Adrenal gland (tissue), 12 donors: Measurements from ENCODE around the gene SFXN3. TPM values are rescaled to one million over a fixed set of nuclear protein-coding genes. Genes with fewer than 3 reads are reported as not detected.

Experiments used
- DNase-seq, 7 donors: peaks; one replicate each; pipeline ENCODE4 v3.0.0-alpha.2; 2019 to 2020
- H3K27ac ChIP-seq, 5 donors: fragments of 200-600 bp; sonication (generic) in 4 of 5; 1 replicate in 3 of 5; 2 replicates in 2 of 5; pipeline versions ENCODE4 v1.5.1 to v1.8.0; 2016 to 2020; ENCODE audit warnings: mild to moderate bottlenecking in 1 of 5
- H3K27me3 ChIP-seq: fragments of 200-600 bp; 2 replicates; pipeline ENCODE4 v1.8.0; 2021
- H3K36me3 ChIP-seq, 2 donors: fragments of 200-600 bp; replicated peaks in 1 of 2; 1 replicate in 1 of 2; 2 replicates in 1 of 2; pipeline versions ENCODE4 v1.5.1 to v1.8.0; 2018 to 2022
- H3K4me1 ChIP-seq, 2 donors: fragments of 200-600 bp; replicated peaks in 1 of 2; 1 replicate in 1 of 2; 2 replicates in 1 of 2; pipeline versions ENCODE4 v1.5.1 to v1.8.0; 2018 to 2021
- H3K4me3 ChIP-seq, 4 donors: fragments of 200-600 bp; sonication (generic) in 3 of 4; one replicate each; pipeline ENCODE4 v1.5.1; 2016 to 2018
- H3K9me3 ChIP-seq, 3 donors: fragments of 200-600 bp; sonication (generic) in 1 of 3; replicated peaks in 1 of 3; 1 replicate in 2 of 3; 2 replicates in 1 of 3; pipeline versions ENCODE4 v1.5.1 to v1.8.0; 2016 to 2021
- POLR2A ChIP-seq, 2 donors: fragments of 450-650 bp; IDR thresholded peaks; one replicate each; pipeline ENCODE4 v1.6.1; 2017; ENCODE audit warnings: antibody characterized with exemption in 2 of 2, mild to moderate bottlenecking in 2 of 2, moderate library complexity in 1 of 2
- WGBS, 4 donors: extraction: QIAGEN DNeasy Blood & Tissue Kit in 2 of 4; methylation state at CpG; one replicate each; pipeline versions ENCODE4 v1.1.5 to v1.1.7; 2013 to 2017; 5-methylcytosine and 5-hydroxymethylcytosine counted together
- intact Hi-C, 2 donors: fragments of 100-400 bp; cut with DNase I; formaldehyde crosslinking; loops; one replicate each; pipeline versions ENCODE4 v1.14.1 to v1.15.0; 2022 to 2023
- polyA plus RNA-seq, 3 donors: library from polyadenylated mRNA; stranded (reverse); fragments of 200-250 nt in 2 of 3; fragments of 350-450 nt in 1 of 3; fragmentation: Illumina TruSeq in 1 of 3; extraction: RNeasy Lipid Tissue Mini Kit (QIAGEN cat#74804) in 1 of 3; gene quantifications; one replicate each; pipeline ENCODE4 v1.2.3, GENCODE V29; 2013 to 2014
- total RNA-seq, 9 donors: library from RNA; depleted of rRNA in 4 of 9; stranded (reverse); fragments of >200 nt in 4 of 9; fragments of 120-200 nt in 1 of 9; fragmentation: NEBNext Ultra II Directional in 1 of 9; extraction: Animal tissue kit (Norgen Biotek cat#: 25700) in 1 of 9; gene quantifications; one replicate each; pipeline versions ENCODE4 v1.1.0 to v1.2.4, GENCODE V29; 2013 to 2023
- TF ChIP-seq, protein P1 (sequence below), 6 experiments: fragments of 450-650 bp in 4 of 6; fragments of 200-600 bp in 2 of 6; sonication (generic) in 1 of 6; IDR thresholded peaks; 1 replicate in 5 of 6; 2 replicates in 1 of 6; pipeline versions ENCODE4 v1.5.1 to v1.8.0; 2016 to 2021; ENCODE audit warnings: antibody characterized with exemption in 6 of 6, mild to moderate bottlenecking in 2 of 6, moderate library complexity in 1 of 6
- donor health status: healthy with polysubstance abuse.
- donor health status: Bipolar disorder and iron deficiency.
- donor health status: DM: yes; HTN: yes; CAD: no.
- donor health status: DM: no; HTN: no; CAD: no.
- donor health status: DM: no; HTN: no; CAD: no.
- donor health status: DM: yes; HTN: yes; CAD: no.

SFXN3 gene
- total and polyA plus RNA-seq, 12 donors: 20.4 to 54.0 (median 31.0) TPM

DNA sequence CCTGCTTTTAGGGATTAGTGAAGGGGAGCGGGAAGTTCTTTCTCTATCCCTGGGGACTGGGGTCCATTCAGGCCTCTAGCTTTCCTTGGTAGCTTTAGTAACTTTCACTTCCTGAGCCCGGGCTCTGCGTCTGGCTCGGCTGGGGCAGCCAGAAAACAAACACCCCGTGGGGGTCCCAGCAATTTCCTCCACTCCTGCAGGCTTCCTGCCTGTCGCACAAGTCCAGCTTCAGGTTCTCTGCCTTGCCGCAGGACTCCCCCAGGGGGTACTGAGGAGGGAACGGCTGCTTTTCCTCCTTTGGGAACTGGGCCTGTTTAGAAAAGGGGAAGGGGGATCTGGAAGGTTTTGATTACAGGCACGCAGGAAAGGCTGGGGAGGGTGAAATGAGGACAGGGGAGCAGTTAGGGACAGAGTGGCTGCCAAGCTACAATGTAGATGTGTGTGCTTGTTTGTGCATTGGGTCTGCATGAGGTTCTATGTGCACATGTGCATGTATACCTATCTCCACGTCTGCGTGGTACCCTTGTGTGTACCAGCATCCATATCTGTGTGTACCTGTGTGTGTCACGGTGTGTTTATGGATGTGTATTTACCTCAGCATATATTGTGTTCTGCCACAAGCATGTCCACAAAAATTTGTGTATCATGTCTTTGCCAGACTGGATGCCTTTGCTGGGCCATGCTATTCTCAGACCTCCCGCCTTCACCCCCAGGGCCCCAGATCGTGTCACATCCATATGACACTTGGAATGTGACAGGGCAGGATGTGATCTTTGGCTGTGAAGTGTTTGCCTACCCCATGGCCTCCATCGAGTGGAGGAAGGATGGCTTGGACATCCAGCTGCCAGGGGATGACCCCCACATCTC, 32.7 kb downstream of the SFXN3 start:
- TF ChIP-seq POLR2A (IDR thresholded peaks at IDR 0.05): no peak
- TF ChIP-seq, protein P1, sequence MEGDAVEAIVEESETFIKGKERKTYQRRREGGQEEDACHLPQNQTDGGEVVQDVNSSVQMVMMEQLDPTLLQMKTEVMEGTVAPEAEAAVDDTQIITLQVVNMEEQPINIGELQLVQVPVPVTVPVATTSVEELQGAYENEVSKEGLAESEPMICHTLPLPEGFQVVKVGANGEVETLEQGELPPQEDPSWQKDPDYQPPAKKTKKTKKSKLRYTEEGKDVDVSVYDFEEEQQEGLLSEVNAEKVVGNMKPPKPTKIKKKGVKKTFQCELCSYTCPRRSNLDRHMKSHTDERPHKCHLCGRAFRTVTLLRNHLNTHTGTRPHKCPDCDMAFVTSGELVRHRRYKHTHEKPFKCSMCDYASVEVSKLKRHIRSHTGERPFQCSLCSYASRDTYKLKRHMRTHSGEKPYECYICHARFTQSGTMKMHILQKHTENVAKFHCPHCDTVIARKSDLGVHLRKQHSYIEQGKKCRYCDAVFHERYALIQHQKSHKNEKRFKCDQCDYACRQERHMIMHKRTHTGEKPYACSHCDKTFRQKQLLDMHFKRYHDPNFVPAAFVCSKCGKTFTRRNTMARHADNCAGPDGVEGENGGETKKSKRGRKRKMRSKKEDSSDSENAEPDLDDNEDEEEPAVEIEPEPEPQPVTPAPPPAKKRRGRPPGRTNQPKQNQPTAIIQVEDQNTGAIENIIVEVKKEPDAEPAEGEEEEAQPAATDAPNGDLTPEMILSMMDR (IDR thresholded peaks at IDR 0.05): no peak
- H3K4me3 ChIP-seq: no peak overlapping the region
- peaks cover 16% of the 10 kb centered on the region for H3K27me3 ChIP-seq
- 47 to 62% (median 58%) methylated on average over 8 to 15 of the region's 15 CpGs for WGBS, 4 donors
- H3K4me1 ChIP-seq: peaks cover 23 to 46% of the 10 kb centered on the region in 2 donors
- intact Hi-C loops: no loop called here
- DNase-seq: no peak
- no peaks in the 10 kb centered on the region for H3K9me3 ChIP-seq
- no peaks in the 10 kb centered on the region for H3K36me3 ChIP-seq
- no peak overlapping the region for H3K27ac ChIP-seq

DNA sequence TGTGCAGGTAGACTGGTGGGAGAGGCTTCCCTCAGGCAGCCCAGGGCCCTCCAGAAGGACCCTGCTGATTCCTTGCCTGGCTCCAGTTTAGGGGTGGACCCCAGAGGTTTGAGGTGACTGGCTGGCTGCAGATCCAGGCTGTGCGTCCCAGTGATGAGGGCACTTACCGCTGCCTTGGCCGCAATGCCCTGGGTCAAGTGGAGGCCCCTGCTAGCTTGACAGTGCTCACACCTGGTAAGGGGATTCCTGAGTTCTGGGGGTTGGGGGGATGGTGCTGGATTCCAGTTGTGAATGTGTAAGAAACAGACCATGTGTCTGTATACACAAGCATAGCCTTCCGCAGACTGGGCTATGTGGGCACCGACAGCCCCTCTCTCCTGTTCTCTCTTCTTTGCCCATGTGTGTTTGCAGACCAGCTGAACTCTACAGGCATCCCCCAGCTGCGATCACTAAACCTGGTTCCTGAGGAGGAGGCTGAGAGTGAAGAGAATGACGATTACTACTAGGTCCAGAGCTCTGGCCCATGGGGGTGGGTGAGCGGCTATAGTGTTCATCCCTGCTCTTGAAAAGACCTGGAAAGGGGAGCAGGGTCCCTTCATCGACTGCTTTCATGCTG, 33.5 kb downstream of the SFXN3 start:
- no peak overlapping the region for H3K27ac ChIP-seq
- H3K27me3 ChIP-seq: peaks cover 16% of the 10 kb centered on the region
- WGBS, 4 donors: 71 to 83% (median 75%) methylated on average over 6 to 9 of the region's 9 CpGs
- H3K36me3 ChIP-seq: no peaks in the 10 kb centered on the region
- no peaks in the 10 kb centered on the region for H3K9me3 ChIP-seq
- intact Hi-C loops: no loop called here
- no peak overlapping the region for H3K4me3 ChIP-seq
- TF ChIP-seq POLR2A (IDR thresholded peaks at IDR 0.05): no peak
- TF ChIP-seq, protein P1 (IDR thresholded peaks at IDR 0.05): no peak
- peaks cover 23 to 46% of the 10 kb centered on the region in 2 donors for H3K4me1 ChIP-seq
- DNase-seq: no peak

DNA sequence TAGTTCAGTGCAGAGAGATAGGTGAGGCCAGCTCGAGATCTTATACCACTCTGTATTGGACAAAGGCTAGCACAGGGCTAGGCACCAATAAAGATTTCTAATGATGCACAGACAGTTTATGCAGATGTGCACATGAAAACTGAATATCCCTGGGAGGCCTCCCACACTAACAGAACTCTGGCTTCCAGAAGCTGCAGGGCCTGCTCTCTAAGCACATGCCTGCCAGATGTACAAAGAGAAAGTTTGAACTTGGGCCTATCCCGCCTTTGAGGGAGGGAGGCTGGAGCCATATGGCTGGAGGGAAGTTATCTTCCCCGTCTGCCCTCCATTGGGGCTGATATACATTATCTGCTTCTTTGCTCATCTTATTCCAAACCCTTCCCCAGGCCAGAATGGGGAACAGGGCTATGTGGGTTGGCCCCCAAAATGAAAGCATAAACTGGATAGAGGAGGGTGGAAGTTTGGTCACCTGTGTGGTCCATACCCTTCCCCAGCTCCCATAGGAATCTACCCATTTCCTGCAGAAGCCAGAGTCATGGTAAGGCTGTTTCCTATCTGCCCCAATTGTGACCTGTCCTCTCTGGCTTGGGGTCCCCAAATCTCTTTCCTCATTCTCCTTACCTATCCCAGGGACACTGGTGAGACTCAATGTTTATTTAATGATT, 34.6 kb downstream of the SFXN3 start:
- 79 to 92% (median 82%) methylated on average over 3 of the region's 3 CpGs for WGBS, 4 donors
- H3K4me3 ChIP-seq: peak overlapping the region in 1 of 4 donors; percentile 46
- no peaks in the 10 kb centered on the region for H3K36me3 ChIP-seq
- H3K27ac ChIP-seq: peak overlapping the region in 1 of 5 donors; percentile 62
- peaks cover 16% of the 10 kb centered on the region for H3K27me3 ChIP-seq
- intact Hi-C loops: no loop called here
- TF ChIP-seq, protein P1 (IDR thresholded peaks at IDR 0.05): no peak
- TF ChIP-seq POLR2A (IDR thresholded peaks at IDR 0.05): no peak
- DNase-seq: no peak
- no peaks in the 10 kb centered on the region for H3K9me3 ChIP-seq
- H3K4me1 ChIP-seq: peaks cover 18 to 39% of the 10 kb centered on the region in 2 donors
